Stimulated activated CD8-positive, alpha-beta memory T cell treated with anti-CD3 and anti-CD28 coated beads, Interleukin-15, amount 100 ng/mL, for 24 hours (primary cell): Measurements from ENCODE around the gene ITGB5.
"Not testable (repeated sequence)": the region's sequence is repeated elsewhere in the genome, so short reads cannot be mapped to it uniquely, and the experiment has no call there.

ENCODE experiments used
- DNase-seq: peaks from one replicate; pipeline ENCODE4 v3.0.0-alpha.2; 2020; ENCODE audit warnings: low read depth

Gene ITGB5

DNA sequence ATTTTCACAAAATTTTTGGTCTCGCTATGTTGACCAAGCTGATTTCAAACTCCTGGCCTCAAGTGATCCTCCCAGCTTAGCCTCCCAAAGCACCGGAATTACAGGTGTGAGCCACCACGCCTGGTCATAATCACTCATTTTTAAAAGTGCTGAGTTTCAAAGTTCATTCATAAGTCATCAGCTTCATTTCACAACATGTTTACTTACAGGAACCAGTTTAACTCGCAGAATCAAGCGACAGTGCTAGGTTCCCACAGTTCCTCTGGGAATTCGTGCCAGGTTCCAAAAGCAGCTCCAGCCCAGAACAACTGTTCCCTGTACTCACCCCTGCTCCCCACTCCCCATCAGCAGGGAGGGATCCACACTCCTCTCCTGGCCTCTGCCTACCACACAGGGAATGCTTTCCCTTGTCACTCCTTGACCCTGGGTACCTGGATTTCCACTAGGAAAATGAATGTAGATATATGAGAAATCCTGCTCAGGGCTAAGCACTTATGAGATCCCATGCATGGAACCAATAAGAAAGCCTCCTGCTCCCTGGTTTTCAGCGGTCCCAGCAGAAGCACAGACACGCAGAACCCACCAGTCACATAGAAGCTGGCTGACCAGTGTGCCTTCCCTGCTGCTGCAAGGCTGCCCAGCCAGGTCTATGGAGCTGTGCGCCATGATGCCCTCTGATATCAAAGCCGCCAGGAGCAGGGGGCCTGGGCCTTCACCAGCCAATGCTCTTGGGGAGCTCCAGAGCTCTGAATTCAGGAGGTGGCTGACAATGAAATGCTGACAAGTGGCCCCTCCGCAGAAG, 72.3 kb downstream of the ITGB5 start:
- DNase-seq, result no peak

DNA sequence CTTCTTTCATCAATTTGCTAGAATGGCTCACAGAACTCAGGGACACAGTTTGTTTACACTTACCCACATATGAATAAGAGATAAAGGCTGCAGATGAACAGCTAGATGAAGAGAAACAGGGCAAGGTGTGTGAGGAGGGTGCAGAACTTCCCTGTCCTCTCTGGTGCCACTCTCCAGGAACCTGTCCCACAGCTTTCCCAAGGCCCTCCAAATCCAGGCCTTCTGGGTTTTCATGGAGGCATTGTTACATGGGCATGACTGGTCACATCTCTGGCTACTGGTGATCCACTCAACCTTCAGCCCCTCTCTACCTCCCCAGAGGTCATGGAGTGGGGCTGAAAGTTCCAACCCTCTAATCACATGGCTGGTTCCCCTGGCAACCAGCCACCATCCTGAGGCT, 73.6 kb downstream of the ITGB5 start:
- no peak for DNase-seq

DNA sequence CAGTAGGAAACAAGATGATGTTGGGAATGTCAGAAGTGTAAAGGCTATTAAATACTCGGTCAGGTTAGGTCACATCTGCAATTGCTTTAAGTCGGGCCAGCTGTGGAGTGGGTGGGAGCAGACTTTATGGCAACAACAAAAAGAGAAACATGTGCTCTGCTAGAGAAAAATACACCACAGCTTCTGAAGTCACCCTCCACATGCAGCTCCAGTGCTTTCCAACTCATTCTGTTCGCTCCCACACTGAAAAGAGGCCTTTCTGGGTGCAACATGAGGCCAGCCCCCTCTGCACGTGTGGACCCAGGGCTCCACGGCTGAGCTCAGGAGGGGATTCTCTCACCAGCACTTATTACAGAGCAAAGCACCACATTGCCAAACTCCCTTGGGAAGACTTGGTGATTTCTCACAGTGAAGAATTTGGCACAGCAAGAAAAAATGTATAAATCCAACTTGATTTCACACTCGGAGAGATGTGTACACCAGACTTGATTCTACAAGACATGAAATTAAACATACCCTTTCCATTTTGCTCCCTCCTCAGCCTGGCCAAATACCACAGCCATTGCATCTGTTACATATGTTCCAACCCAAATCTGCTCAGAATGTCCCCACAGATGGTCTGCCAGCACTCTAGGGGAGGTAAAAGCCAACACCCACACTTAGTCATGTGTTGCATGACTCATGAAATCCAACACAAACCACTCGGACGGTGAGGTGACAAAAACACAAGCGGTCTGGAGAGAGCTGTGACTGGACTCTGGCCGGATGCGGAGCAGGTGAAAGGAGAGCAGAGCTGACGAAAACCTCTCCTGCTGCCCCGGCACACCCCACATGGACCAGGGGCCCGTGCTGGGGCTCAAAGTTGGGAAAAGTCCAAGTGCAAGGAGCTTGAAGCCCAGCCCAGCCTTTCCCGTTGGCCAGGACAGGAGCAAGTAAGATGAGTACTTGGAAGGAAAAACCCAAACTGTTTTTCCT, 74.6 kb downstream of the ITGB5 start:
- DNase-seq, result no peak

DNA sequence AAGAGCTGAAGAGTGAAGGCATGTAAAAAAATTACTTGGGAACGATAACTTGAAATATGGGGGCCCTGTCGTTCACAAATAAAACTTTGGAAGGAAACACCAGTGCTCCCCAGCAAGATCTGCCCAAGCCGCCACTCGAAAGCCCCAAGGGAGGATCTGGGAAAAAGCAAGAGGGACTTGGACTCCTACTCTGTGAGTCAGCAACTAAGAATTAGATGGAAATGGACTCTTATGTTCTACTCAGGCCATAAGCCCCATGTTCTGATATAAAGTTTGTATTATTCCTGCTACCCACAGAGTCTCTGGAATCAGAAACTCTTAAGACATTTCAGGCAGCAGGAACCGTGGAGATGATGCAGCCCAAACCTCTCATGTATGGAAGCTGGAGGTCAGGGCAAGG, 75.7 kb downstream of the ITGB5 start:
- DNase-seq, result no peak

DNA sequence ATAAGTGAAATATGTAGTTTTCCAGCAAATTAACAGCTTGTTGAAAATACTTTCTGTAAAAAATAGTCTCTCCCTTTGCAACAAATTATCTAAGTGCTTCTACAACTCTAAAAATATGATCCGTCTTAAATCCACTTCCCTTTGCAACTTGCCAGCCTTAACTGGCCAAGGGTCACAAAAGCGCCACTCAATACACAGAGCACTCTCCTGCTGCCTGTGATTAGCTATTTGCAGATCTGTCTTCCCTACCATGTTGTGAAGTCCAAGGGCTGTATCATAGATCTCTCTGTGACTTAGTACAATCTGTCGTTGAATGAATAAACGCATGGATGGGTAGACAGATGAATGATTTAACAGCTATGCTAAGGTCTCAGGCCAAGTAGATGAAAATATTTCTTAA, 76.2 kb downstream of the ITGB5 start:
- DNase-seq, result no peak

DNA sequence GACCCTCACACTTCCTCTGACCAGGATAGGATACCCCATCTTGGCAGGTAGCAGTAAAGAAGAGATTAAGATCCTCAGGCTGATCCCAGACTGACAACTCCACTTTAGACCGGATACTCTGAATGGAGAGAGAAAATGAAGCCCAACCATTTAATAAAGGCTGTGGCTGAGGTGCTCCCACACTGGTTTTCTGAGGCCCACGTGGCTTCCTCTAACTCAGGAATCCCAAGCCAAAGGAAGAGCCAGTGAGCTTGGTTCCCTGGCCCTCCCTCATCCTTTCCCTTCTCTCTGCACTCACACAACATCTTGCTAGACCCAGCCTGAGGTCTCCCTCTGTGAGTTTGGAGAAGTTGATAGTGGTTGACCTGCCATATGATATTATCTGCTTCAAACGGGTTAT, 78.1 kb downstream of the ITGB5 start:
- no peak for DNase-seq

DNA sequence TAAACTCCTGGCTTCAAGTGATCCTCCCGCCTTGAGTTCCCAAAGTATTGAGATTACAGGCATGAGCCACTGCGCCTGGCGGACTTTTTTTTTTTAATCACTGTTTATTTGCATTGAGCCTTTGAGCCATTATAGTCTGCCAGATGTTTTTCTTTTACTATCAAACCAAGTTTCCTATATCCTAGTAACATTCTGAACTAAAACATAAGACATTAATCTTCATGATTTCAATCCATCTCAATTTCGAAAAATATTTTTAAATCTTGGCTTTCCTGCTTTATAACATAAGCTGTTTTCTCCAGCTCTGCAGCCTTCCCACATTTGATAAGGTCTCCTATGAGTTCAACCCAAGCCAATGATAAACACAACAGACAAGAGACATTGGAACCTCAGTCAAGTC, 81.5 kb downstream of the ITGB5 start:
- DNase-seq, result no peak

DNA sequence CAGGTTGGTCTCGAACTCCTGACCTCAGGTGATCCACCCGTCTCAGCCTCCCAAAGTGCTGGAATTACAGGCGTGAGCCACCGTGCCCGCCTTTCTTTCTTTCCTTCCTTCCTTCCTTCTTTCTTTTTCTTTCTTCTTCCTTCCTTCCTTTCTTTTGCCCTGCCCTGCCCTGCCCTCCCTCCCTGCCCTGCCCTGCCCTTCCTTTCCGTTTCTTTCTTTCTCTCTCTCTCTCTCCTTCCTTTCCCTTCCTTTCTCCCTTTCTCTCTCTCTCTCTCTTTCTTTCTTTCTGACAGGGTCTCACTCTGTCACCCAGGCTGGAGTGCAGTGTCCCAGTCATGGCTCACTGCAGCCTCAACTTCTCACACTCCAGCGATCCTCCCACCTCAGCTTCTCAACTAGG, 82.3 kb downstream of the ITGB5 start:
- no peak for DNase-seq

DNA sequence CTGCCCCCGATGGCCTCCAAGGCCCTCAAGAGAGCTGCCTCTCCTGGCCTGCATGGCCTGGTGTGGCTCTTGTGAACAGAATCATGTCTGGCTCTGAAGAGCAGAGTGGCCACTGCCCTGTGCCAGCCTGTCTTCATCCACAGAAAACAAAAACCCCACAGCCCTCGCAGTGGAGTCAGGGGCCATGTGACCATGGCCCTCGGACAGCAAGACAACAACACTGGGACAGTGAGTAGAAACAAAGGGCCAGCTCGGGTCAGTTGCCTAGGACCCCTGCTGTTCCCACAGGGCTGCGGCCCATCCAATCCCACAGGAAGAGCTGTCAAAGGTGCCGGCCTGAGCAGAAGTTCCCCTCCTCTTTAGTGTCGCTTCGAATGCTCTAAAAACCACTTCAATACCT, 84.5 kb downstream of the ITGB5 start:
- DNase-seq, result no peak

DNA sequence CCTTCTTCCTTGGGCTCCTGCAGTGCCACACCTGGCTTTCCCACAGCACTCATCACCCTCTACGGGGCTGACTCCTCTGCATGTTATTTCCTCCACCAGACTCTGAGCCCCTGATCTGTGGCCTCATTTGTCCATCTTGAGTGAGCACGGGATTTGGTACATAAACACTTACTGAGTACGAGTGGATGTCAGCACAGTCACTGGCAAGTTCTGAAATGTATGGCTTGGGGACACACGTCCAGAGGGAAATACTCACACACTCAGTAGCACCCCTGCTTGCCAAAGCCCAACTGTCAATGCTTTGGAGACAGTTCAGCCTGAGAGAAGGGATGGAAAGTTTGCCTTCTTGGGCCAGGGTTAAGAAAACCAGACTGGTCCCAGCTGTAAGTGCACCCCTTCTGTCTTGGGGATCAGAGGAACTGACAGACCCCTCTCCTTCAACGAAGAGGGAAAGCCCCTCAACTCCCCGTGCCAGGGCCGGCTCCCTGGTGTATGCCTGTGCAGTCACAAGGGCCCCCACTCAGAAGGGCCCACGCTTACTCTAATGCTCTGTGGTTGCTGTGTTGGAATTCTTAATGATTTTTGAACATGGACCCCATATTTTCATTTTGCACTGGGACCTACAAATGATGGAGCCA, 85.0 kb downstream of the ITGB5 start:
- no peak for DNase-seq

DNA sequence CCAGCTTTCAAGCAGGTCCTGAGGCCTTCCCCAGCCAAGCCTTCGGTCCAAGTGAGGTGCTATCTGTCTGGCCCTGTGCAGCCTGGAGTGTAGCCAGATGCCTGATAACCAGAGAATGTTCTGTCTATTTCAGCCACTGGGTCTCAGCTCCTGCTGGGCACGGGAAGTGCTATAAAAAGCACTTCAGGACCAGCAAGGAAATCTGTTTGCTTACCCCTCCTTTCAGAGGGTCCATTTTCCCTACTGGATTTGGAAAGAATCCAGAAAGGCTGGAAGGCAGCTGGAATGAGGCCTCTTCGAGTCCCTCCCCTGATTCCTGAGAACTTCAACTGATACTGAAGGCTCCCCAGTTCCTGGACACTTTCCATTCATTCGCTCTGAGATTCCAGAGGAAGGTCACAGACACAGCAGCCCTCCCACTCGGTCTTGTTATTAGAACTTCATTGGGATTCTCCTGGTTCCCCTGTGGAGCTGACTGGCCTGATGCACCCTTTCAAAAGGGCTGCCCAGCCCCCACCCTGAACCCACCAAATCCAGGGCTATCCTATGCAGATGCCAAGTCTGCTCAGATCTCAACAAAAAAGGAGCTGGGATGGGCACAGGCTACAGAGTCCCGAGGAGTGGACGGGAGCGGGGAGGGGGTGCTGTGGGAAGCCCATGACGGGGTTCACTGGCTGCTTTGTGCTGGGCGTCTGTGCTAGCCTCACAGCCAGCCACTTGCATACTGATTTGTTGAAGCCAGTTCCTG, 86.5 kb downstream of the ITGB5 start:
- DNase-seq, result no peak

DNA sequence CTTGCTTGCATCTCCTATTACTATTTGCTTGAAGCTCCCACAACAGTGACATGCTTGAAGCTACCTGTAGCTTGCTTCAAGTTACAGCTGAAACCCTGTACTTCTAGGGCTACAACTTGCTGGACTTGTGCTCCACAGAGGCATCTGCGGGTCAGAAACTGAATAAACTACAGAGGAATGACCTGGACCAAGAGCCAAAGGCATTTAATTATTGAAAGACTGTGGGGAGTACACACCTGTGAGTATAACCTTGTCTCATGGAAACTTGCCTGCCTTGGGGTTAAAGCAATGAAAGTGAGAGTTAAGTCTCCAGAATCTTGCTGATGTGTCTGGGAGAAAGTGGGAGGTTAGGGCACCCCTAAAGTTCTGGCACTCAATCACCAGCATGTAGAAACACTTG, 87.1 kb downstream of the ITGB5 start:
- DNase-seq, result no peak

DNA sequence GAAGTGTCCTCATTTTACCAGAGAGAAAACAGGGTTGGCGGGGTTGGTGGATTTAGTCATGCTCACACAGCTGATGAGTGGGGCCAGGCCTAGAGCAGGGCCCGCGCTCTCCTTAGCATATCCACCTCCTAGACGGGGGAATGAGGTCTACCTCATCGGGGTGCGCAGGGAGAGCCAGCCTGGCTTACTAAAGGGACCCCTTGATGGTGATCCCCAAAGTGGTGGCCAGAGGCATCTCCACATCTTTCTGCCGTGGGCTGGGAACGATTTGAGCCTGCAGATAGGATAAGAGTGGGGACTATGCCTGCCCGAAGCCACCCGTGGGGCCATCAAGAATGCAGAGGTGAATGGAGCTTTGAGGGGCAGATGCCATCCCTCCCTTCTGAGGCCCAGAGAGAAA, 87.5 kb downstream of the ITGB5 start:
- no peak for DNase-seq

DNA sequence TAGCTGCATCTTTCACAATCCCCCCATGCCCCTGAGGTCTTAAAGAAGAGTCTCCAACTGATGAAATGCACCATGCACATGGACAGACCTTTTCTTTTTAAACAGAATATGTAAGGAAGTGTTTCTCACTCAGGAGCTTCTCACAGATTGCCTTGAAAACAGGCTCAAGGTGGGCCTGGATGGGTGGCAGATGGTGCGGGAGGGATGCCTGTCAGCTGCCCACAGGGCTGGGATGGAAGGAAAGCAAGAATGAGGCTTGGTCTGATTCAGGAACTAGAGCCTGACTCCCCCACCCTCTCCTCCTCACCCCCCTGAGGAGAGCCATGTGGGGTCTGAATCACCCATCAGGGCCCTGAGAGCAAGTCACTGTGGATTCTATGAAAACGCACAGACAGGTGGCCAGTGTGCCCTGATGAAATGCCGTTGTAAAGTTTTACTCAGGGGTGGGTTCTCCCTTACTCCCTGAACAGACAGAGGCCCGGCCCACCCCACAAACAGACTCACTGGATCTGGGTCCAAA, 89.7 kb downstream of the ITGB5 start:
- no peak for DNase-seq

DNA sequence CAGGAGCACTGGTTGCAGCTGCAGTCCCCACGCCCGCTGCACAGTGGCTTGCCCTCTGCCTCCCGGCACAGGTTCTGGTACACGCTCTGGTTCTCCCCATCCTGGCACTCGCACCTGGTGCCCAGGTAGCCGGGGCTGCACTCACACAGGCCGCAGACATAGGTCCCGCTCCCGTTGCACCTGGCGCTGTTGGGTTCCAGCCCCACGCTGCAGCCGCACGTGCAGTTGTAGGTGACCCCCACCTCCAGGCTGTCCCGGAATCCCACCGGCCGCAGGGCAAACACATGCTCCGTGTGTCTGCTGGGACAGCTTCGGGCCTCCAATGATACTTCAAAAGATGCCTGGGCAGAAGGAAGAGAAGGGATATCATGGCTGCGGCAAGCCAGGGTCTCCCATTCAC, 90.7 kb downstream of the ITGB5 start:
- no peak for DNase-seq

DNA sequence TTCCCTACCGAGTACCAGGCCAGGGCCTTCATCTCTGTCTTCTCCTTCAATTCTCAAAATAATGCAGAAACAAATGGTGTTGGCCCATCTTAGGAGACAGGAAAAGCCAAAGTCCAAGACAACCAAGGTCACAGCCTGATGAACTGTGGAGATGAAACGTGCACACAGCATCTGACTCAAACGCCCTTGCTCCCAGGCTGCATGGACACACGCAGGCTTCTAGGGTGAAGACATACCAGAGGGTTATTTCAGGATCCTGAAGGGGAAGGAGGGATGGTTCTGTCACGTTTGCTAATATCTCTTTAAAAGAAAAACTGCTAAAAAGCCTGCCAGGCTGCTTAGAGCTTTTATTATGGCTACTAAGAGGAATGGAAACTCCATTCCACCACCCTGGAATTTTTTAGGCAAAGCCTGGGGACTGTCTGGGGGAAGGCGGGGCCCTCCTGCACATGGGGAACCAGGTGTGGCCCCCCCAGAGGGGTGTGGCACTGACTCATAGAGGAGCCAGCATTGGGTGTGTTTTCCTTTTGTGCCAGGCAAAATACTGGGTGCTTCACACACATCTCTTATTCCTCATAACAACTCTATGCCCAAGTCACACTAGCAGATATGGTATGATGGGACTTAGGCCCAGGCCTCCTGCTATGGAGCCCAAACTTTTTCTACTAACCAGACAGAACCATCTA, 94.0 kb downstream of the ITGB5 start:
- no peak for DNase-seq

DNA sequence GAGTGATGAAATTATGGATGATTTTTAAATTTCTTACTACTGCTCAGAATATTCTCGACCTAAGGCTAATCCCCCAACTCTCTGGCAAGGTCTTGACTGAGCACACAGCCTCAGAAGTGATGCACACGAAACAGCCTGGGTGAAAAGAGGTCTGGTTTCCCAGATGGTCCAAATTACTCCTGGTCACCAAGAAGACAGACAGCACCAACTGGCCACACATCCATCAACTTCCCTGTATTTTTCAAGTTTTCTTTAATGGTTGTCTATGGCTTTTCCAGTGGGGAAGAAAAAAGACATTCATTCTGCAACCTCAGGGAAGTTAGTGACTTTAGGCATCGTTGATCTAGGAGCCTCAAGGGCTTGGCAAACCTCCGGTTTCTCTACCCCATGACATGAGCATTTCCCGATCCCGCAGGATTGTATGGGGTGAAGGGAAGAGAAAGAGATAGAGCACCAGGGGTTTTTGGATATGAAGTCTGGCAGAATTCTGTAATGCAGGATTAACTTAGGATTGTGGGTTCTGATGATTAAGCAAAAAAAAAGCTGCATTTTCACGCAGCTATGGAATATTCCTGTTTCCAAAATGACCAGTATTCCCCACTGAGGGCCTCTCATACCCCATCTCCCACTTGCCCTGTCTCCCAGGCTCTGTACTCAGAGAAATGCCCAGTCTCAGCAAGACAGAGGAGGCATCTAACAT, 94.7 kb downstream of the ITGB5 start:
- no peak for DNase-seq

DNA sequence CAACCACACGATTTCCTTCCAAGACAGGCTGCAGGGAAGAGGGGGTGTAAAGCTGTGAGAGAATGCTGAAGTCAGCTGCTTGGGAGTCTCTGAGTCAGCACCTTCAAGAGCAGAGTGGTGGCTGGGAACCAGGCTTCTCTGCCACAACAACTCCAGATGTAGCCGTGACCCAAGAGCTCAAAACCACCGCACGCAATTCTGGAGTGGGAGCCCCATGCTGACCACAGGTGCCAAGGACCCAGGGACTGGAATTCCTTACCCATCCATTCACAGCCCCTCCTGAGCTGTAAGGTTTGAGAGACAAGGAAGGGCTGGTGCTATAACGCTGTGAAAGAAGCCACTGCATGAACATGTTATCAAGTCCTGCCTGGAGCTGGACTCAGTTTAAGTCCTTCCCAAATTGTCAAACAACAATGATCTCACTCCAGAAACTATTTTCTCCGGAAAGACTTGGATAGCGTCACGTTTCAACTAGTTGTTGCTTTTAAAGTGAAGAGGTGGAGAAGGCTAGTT, 95.5 kb downstream of the ITGB5 start:
- DNase-seq, result no peak

DNA sequence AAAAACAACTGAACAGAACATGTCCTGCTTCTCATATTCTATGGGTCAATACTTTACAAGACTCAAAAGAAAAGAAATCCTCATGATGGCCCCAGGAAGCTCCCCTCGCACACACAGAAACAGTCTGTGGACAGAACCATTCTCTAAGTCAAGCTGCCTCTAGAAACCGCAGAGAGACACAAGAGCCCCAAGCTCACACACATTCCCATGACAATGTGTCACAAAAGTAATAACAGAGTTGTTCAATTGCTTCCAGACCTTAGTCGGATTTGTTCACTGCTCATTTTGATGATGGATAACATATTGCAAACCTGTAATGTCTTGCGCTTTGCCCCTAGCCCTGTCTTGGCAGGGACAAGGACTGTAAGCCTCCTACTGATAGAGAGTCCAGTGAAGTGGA, 96.0 kb downstream of the ITGB5 start:
- no peak for DNase-seq

DNA sequence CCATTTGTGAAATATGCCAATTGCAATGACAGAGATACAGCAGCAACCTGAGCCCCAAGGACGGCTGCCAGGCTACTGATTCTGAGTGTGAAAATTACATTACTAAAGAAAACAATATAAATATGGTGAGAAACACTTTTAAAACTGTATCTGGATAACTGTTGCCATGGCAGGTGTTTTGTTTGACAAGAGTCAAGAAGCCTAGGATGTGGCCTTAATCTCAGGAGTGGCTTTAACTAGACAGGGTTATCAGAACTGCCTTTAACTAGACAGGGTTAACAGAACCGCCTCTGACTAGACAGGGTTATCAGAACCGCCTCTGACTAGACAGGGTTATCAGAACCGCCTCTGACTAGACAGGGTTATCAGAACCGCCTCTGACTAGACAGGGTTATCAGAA, 98.1 kb downstream of the ITGB5 start:
- not testable (repeated sequence) for DNase-seq
